Ovary (tissue), 9 donors: ENCODE results near the gene COL5A2. TPM values are rescaled to one million over a fixed set of nuclear protein-coding genes. Genes with fewer than 3 reads are reported as not detected.
A peak's percentile ranks its signal among the peaks of the same experiment; 100 is the strongest.

ENCODE experiments used
- DNase-seq, 5 donors: peaks; one replicate each; pipeline ENCODE4 v3.0.0-alpha.2; 2019 to 2020
- H3K27ac ChIP-seq, 2 donors: fragments of 200-600 bp; one replicate each; pipeline versions ENCODE4 v1.5.1 to v1.8.0; 2019 to 2022
- H3K27me3 ChIP-seq: fragments of 200-600 bp; one replicate; pipeline ENCODE4 v1.8.0; 2022
- H3K36me3 ChIP-seq: fragments of 200-600 bp; sonication (generic); one replicate; pipeline ENCODE4 v1.5.1; 2019
- H3K4me1 ChIP-seq: one replicate; pipeline ENCODE4 v1.8.1; 2013; ENCODE audit warnings: mild to moderate bottlenecking, moderate library complexity; ENCODE audit not compliant: insufficient read depth
- H3K4me3 ChIP-seq: fragments of 200-600 bp; sonication (generic); one replicate; pipeline ENCODE4 v1.5.1; 2017
- H3K9me3 ChIP-seq, 2 donors: fragments of 200-600 bp in 1 of 2; sonication (generic) in 1 of 2; one replicate each; pipeline versions ENCODE4 v1.5.1 to v1.8.1; 2013 to 2019; ENCODE audit warnings: mild to moderate bottlenecking in 1 of 2, moderate library complexity in 1 of 2
- CTCF ChIP-seq, 3 donors: fragments of 450-650 bp in 2 of 3; fragments of 200-600 bp in 1 of 3; IDR thresholded peaks; one replicate each; pipeline versions ENCODE4 v1.5.1 to v1.8.0; 2016 to 2022; ENCODE audit warnings: antibody characterized with exemption in 3 of 3, mild to moderate bottlenecking in 1 of 3
- EP300 ChIP-seq: sonication (generic); formaldehyde crosslinking; IDR thresholded peaks from one replicate; pipeline ENCODE4 v1.6.1; 2017; ENCODE audit warnings: antibody characterized with exemption
- POLR2A ChIP-seq: fragments of 450-650 bp; IDR thresholded peaks from one replicate; pipeline ENCODE4 v1.6.1; 2017; ENCODE audit warnings: antibody characterized with exemption, mild to moderate bottlenecking, moderate library complexity
- WGBS, 3 donors: extraction: QIAGEN DNeasy Blood & Tissue Kit in 1 of 3; methylation state at CpG; one replicate each; pipeline versions ENCODE4 v1.1.5 to v1.1.7; 2013 to 2017; 5-methylcytosine and 5-hydroxymethylcytosine counted together
- intact Hi-C, 4 donors: fragments of 100-400 bp; cut with DNase I; formaldehyde crosslinking; loops; one replicate each; pipeline versions ENCODE4 v1.11.0 to v1.15.1; 2022 to 2023
- microRNA-seq, 3 donors: library from miRNA; unstranded; fragments of <30 nt; microRNA quantifications; one replicate each; pipeline versions ENCODE4 to v1.2.0, GENCODE V29; 2019 to 2020
- polyA plus RNA-seq, 2 donors: library from polyadenylated mRNA; stranded (reverse); fragments of 200-250 nt in 1 of 2; fragments of 350-450 nt in 1 of 2; fragmentation: Illumina TruSeq in 1 of 2; extraction: RNeasy Lipid Tissue Mini Kit (QIAGEN cat#74804) in 1 of 2; gene quantifications; one replicate each; pipeline ENCODE4 v1.2.3, GENCODE V29; 2013 to 2014
- small RNA-seq: library from RNA; depleted of rRNA; stranded (forward); fragments of <200 nt; gene quantifications from one replicate; pipeline ENCODE3, GENCODE V24; 2016
- total RNA-seq, 7 donors: library from RNA; depleted of rRNA in 2 of 7; stranded (reverse); fragments of >200 nt in 2 of 7; fragmentation: NEBNext Ultra II Directional in 3 of 7; extraction: Animal tissue kit (Norgen Biotek cat#: 25700) in 3 of 7; gene quantifications; one replicate each; pipeline versions ENCODE4 v1.1.0 to v1.2.4, GENCODE V29; 2016 to 2023
- donor health status: DM: no; HTN: no; CAD: no; lungs with moderate emphysema.
- donor health status: DM: no; HTN: no; CAD: no.
- donor health status: Bipolar disorder and iron deficiency.
- donor health status: DM: yes; HTN: yes; CAD: no.
- donor health status: DM: no; HTN: no; CAD: no.
- donor health status: DM: yes; HTN: yes; CAD: no.

Gene COL5A2
- total and polyA plus RNA-seq, 9 donors, result 25.2 to 46.8 (median 31.7) TPM

GRCh38 chr2:188986839-188987238 lies 192.7 kb downstream of the COL5A2 start:
- Histone ChIP-seq H3K9me3 (no peaks in the 10 kb centered on the region), H3K27ac (no peak overlapping the region), H3K4me1 (peaks cover 4% of the 10 kb centered on the region), H3K4me3 (no peak overlapping the region), H3K36me3 (no peaks in the 10 kb centered on the region), H3K27me3 (no peaks in the 10 kb centered on the region)
- TF ChIP-seq EP300, result no peak
- TF ChIP-seq CTCF (IDR thresholded peaks at IDR 0.05), result no peak
- TF ChIP-seq POLR2A, result no peak
- WGBS, 3 donors, result 19 to 24% (median 22%) methylated on average over 4 of the region's 4 CpGs
- intact Hi-C loops, result loop anchor here in 1 of 4 donors (5.0 kb wide), 1 partner anchor 460 kb away; no protein-coding TSS in a partner anchor
- DNase-seq, result no peak

GRCh38 chr2:188984680-188985079 lies 194.9 kb downstream of the COL5A2 start:
- Histone ChIP-seq H3K4me3 (no peak overlapping the region), H3K4me1 (peaks cover 4% of the 10 kb centered on the region), H3K27ac (no peak overlapping the region), H3K9me3 (no peaks in the 10 kb centered on the region), H3K27me3 (no peaks in the 10 kb centered on the region), H3K36me3 (no peaks in the 10 kb centered on the region)
- DNase-seq, result peak in 1 of 5 donors; percentile 30
- TF ChIP-seq POLR2A, result no peak
- no peak for TF ChIP-seq EP300
- TF ChIP-seq CTCF (IDR thresholded peaks at IDR 0.05), result no peak
- intact Hi-C loops, result loop anchor here in 2 of 4 donors (5.0 kb wide), 2 partner anchors 447 to 457 kb away; no protein-coding TSS in a partner anchor
- WGBS, 3 donors, result 50 to 70% (median 53%) methylated on average over 5 of the region's 5 CpGs

GRCh38 chr2:188984065-188984491 lies 195.5 kb downstream of the COL5A2 start:
- H3K27ac ChIP-seq, result no peak overlapping the region
- H3K4me1 ChIP-seq, result peaks cover 4% of the 10 kb centered on the region
- intact Hi-C loops, result loop anchor here in 1 of 4 donors (5.0 kb wide), 1 partner anchor 447 kb away; no protein-coding TSS in a partner anchor
- DNase-seq, result no peak
- H3K4me3 ChIP-seq, result no peak overlapping the region
- no peak for TF ChIP-seq EP300
- peak in 1 of 3 donors; percentile 62 for TF ChIP-seq CTCF (IDR thresholded peaks at IDR 0.05)
- TF ChIP-seq POLR2A, result no peak
- H3K27me3 ChIP-seq, result no peaks in the 10 kb centered on the region
- no peaks in the 10 kb centered on the region for H3K36me3 ChIP-seq
- H3K9me3 ChIP-seq, result no peaks in the 10 kb centered on the region

- WGBS, 3 donors, result 41 to 52% (median 49%) methylated on average over 4 of the region's 4 CpGs
- no peak overlapping the region for H3K4me3 ChIP-seq
- TF ChIP-seq POLR2A, result no peak
- TF ChIP-seq EP300, result no peak
- peak in 2 of 3 donors; percentile 28 to 46 for TF ChIP-seq CTCF (IDR thresholded peaks at IDR 0.05)
- H3K27me3 ChIP-seq, result no peaks in the 10 kb centered on the region
- intact Hi-C loops, result loop anchor here in 1 of 4 donors (5.0 kb wide), 1 partner anchor 446 kb away; no protein-coding TSS in a partner anchor
- H3K4me1 ChIP-seq, result peaks cover 4% of the 10 kb centered on the region
- DNase-seq, result no peak
- no peaks in the 10 kb centered on the region for H3K36me3 ChIP-seq
- no peaks in the 10 kb centered on the region for H3K9me3 ChIP-seq
- no peak overlapping the region for H3K27ac ChIP-seq
Observed at GRCh38 chr2:188983427-188984064, 196.0 kb downstream of the COL5A2 start.

Small RNAs within 50 kb of the gene (microRNA-seq; reads per million reads assigned to microRNA genes)
- 0 to 1.1 (median 0.32) reads per million in 3 donors for gene MIR3129
- gene MIR3606, result 0 to 0.32 (median 0) reads per million in 3 donors

Small RNAs within 50 kb of the gene (small RNA-seq; reads per million reads assigned to genes)
- gene MIR3129, result 0.15 reads per million

Other genes with a start within 250 kb of the COL5A2 start
- gene COL3A1, start 205.4 kb downstream of the COL5A2 start, total RNA-seq, result 100 to 1,000 TPM; 105 to 361 (median 264) TPM
- 100 to 1,000 TPM; 289 to 829 TPM for gene COL3A1, start 205.4 kb downstream of the COL5A2 start, polyA plus RNA-seq